Sigmoid colon (tissue), 4 donors: Measurements from ENCODE around the gene JHY.

Experiments
- EP300 ChIP-seq, 4 donors: sonication (generic); formaldehyde crosslinking; IDR thresholded peaks; one replicate each; pipeline ENCODE4 v1.6.1; 2017; ENCODE audit warnings: antibody characterized with exemption in 4 of 4
- POLR2AphosphoS5 ChIP-seq, 4 donors: sonication (generic); formaldehyde crosslinking; IDR thresholded peaks; one replicate each; pipeline ENCODE4 v1.6.1; 2017; ENCODE audit warnings: antibody characterized with exemption in 4 of 4

GRCh38 chr11:122938557-122938956 lies 56.0 kb downstream of the JHY start:
- TF ChIP-seq POLR2AphosphoS5 (IDR thresholded peaks at IDR 0.05), result no peak
- TF ChIP-seq EP300 (IDR thresholded peaks at IDR 0.05), result no peak
